GM19372 (cell line): ENCODE data around the gene PLEKHG5.
"Not testable (repeated sequence)": the region's sequence is repeated elsewhere in the genome, so short reads cannot be mapped to it uniquely, and the experiment has no call there.

Experiments
- ATAC-seq: cut with Tn5 transposase; IDR thresholded peaks from one replicate; pipeline ENCODE4 v1.9.1; 2021; ENCODE audit warnings: mild to moderate bottlenecking, low read depth, moderate library complexity; ENCODE audit not compliant: unreplicated experiment

The PLEKHG5 gene

DNA sequence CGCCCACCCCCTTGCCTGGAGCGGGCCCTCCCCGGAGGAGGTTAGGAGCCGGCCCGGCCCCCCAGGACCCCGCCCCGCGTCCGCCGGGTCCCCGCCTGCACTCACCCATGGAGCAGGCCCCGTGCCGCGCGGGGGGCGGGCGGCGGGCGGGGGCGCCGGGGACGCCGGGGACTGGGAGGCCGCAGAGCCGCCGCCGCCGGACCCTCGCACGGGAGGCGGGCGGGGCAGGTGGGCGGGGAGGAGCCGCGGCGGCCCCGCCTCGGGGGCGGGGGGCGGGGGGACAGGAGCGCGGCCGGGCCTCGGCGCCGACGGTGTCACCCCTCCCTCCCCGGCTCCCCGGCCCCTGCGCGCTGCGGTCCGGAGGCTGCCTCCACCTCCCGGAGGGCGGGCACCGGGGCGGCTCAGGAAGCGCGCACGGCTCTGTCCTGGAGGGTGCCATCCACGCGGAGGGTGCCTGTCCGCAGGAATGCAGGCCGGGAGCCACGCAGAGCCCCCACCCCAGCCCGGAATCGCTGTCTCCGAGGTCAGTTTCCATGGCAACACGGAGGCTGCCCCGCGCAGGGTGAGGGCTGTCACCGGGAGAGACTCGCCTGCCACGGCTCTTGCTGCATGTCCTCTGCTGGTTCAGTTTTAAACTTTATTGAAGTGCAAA is 5.9 kb upstream of the PLEKHG5 start:
- ATAC-seq, result no peak

DNA sequence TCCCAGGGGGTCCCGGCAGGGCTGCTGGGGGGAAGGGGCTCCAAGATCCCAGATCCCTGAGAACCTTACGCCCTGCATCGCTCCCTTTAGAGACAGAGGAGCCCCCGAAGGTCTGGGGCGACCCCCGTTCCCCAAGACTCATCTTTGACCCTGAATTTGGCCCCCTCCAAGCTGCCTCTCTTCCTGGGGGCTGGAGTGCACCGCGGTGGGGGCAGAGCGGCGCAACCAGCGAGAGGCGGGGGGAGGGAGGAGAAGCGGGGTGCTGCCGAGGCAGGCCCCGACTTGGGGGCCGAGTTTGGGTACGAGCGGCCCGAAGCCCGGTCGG is 5.4 kb upstream of the PLEKHG5 start:
- no peak for ATAC-seq

DNA sequence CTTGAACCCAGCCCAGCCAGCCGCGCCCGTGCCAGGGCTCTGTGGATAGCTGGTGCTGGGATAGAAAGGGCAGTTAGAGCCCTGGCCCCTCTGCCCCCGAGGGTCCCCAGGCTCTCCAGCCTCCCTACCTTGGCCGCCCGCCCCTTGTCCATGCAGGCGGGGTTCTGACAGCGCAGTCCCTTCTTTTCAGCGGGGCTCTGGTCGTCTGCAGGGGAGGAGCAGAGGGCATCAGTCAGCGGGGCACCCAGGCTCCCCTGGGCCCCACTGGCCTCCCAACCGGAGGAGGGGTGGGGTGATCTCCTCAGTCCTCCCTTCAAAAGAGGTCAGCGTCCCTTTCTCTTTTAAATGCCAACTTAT is 4.9 kb upstream of the PLEKHG5 start:
- no peak for ATAC-seq

DNA sequence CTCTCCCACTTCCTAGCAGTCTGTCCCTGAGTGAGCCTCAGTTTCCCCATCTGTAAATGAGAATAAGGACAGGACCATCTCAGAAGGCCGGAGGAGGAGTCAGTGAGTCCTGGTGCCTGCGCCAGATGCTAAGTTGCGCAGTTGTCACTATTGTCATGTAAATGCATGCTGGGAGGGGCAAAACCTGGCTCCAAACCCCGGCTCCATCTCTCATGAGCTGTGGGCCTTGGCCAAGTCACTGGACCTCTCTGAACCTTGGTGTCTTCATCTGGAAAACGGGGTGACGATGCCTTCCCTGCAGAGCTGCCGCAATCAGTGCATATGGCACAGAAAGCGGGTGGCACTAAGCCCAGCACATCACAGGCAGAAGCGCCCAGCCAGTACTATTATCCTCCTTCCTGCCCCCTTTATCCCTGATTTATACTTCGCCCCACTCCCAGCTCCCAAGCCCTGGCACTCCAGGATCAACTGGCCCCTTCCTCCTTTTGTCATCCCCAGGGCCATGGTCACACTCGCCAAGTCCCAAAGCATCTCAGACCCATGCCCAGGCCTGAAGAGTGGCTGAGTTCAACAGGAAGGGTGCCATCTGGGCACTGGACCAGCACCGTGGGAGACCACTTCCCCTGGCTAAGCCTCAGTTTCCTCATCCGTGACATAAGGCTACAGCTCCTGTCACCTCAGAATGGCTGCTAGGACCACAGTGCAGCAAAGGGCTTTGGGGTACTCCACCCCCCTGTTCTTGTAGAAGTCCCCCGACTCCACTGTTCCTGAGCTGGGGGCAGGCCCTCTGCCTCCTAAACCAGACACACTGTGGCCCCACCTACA is 4.3 kb upstream of the PLEKHG5 start:
- no peak for ATAC-seq

DNA sequence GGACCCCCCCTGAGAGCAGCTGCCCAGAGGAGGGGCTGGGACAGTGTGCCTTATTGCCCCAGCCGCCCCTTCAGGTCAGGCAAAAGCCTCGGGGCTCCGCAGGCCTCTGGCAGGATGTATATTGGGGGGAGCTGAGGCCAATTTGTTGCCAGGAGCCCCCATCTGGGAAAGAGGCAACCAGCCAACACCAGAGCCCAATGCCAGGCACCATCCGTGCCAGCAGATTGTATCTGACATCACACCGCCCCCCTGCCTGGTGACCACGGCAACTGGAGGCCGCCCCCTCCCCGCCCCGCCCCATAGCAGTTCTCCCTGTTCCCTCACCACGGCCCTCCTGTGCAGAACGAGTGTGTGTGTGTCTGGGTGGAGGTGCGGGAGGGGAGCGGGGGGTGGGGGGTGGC is 3.6 kb upstream of the PLEKHG5 start:
- no peak for ATAC-seq

DNA sequence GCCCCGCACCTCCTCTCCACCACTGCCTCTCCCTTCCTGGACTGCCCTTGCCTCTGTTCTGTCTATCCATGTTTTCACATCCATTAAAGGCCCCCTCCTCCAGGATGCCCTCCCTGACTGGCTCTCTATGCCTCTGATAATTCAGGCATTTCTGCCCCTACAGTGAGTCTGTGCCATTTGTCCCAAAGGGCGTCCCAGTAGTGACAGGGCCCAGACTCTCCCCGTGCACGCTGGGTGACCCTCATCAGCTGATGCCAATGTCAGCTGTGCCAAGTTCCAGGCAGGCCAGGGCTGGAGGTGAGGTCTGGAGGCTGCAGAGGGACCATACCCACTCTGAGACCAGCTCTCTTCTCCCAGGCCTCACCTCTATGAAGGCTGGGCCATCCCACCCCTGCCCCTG is 3.2 kb upstream of the PLEKHG5 start:
- no peak for ATAC-seq

DNA sequence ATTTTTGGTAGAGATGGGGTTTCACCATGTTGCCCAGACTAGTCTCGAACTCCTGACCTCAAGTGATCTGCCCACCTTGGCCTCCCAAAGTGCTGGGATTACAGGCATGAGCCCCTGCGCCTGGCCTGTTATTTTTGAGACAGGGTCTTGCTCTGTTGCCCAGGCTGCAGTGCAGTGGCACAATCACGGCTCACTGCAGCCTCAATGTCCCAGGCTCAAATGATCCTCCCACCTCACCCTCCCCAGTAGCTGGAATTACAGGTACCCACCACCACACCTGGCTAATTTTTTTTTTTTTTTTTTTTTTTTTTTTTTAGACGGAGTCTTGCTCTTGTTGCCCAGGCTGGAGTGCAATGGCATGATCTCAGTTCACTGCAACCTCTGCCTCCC is 2.4 kb upstream of the PLEKHG5 start:
- ATAC-seq, result not testable (repeated sequence)

DNA sequence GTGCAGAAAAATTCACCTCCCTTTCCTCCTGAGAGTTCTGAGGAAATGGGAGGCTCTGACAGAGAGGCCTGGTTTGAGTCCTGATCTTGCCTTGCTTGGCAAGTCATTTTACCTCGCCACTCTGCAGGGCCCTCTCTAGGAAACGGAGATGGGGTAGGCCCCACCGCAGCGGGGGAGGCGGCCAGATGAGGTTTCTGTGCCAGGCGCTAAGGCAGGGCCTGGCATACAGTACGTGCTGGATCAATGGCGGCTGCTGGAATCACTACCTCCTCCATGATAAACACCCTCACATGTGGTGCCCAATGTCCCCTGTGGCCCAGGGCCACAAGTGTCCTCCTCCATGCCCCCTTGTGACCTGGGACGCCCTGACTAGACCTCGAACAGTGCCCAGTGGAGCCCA is 499 bp upstream of the PLEKHG5 start:
- ATAC-seq, result no peak

DNA sequence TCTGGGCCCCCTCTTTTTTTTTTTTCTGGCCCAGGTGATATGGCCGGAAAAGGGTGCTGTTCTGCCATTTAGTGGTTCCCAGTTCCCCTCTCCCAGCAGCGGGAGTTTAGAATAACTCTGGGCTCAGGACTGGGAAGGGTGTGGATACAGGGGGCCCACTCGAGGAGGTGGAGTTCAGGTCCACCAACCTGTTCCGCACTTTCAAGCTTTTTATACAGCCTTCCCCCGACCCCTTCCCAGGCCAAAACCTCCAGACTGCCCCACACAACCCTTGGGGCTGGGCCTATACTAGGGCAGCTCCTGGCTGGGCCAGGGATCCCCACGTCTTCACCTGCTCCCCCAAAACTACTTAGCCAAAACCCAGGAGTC is 402 bp downstream of the PLEKHG5 start:
- ATAC-seq, result no peak

DNA sequence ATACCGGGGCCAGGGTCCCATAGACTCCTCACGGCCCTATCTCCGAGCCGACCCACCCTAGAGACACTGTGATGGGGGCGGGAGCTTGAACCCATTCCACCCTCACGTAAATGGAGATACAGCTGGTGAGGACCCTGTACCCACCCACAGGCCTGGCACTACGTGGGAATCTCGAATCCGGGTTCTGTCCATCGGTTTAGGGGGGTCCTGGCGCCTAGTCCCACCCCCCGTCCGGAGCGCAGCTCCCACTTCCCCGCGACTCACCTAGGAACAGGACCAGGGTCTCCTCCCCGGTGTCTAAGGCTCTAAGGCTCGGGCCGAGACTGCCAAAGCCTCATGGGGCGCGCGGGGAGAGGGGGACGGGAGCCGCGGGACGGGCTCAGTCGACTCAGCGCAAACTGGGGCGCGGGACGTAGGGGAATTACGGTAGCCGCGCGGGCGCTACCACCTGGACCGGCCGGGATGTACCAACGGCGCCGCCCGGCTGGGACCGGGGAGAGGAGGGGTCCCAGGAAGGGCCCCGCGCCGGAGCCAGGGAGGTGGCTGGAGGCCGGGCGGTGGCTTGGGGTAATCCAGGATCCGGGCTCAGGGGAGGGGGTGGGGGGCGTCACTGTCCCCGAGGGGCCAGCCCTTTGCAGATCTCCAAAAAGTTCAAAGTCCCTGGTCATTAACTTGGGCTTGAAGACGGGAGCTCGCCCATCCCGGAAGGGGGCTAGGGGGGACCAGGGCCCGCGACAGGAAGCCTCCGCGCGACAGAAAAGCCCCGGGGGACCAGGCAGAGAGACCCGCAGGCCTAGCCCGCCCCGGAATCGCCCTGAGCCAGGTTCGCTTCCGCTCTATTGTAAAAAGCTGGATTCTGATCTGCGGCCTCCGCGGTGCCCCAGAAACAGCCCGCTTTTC is 1.0 kb downstream of the PLEKHG5 start:
- no peak for ATAC-seq

DNA sequence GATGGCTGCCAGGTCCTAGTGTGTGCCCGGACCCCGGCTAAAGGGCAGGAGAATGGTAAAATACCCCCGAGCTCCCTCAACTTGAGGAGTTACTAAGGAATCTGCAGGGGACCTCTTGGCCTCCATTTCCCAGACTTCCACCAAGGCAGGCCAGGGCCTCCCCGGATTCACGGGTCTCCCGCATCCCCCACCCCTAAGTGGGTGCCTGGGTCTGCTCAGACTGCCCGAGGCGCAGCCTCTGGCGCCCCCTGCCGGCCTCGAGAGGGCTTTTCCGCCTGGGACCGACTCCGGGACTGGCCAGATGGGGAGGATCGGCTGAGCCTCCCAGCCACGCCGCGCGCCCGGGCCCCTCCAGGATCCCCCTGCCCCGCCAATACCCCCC is 1.7 kb downstream of the PLEKHG5 start:
- ATAC-seq, result no peak

DNA sequence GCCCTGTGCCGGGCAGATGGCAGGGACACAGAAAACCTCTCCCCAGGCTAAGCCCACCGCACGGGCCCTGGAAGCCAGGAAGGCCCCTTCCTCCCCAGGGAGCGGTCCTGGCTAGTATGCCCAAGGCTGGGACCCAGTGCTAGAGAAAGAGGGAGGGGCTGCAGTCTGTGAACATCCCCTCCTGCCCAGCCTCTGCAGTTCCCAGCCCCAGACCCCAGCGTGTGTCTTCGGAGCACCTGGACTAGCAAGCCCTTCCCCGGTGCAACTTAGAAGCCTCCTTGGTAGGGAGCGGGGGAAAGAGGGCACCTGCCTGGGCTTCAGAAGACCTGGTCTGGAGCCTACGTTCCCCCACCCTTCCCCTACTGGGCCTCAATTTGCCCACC is 2.1 kb downstream of the PLEKHG5 start:
- ATAC-seq, result no peak

DNA sequence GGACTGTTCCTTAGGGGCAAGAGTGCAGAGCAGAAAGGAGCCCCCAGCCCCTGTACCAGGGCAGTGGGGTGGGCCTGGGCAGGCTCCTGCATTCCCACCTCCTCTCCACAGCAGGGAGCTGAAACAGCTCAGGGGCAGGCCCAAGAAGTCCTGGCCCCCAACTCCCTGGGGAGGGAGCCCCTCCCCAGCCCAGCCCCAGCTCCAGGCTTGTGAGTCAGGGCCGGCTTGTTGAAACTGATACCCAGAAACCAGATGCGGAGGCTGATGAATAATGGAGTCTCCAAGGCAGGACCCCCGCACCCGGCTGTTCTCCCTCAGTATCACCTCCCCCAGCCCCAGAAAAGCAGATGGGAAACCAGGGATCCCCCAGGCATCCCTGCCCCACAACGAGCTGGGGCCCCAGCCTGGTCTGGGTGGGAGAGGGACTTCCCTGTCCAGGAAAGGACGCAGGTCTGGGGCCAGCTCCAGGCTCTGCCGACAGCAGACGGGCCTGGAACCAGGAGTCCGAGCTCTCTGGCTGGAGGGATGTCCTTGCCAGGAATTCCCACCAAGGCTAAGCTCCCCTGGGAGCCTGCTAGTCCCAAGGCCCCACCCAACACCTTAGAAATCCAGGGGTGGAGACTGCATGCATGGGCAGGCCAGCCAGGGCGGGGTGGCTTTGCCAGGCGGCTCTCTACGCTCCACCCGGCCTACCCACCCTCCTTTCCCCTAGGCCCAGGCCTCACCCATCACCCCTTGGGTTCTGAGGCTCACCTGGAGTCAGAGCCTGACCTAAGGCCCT is 2.7 kb downstream of the PLEKHG5 start:
- no peak for ATAC-seq

DNA sequence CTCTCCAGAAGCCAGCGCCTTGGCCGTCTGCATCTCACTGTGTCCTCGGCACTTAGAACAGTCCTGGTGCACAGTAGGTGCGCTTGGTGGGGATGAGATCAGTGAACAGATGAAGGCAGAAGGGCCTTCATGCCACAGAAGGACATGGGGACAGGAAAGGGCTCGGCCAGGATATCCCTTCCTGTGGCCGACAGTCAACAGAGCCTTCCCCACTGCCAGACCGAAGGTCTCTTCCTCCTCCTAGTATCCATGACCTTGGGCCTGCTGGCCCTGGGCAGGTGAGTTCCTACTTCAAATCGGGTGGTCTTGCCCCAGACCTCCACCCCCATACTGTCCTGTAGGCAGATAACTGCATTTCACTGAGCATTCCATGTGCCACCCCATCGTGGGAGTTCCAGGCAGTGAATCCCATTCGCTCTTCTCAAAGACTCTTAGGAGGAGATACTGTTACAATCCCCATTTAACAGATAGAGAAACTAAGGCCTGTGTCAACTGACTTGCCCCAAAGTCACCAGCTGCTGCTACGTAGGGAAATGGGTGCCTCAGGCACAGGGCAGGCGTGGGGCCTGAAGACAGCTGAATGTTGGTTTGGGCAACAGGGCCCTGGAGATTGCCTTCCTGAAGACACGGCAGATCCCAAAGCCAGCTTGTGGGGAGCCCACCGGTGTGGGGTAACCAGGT is 3.5 kb downstream of the PLEKHG5 start:
- ATAC-seq, result no peak

DNA sequence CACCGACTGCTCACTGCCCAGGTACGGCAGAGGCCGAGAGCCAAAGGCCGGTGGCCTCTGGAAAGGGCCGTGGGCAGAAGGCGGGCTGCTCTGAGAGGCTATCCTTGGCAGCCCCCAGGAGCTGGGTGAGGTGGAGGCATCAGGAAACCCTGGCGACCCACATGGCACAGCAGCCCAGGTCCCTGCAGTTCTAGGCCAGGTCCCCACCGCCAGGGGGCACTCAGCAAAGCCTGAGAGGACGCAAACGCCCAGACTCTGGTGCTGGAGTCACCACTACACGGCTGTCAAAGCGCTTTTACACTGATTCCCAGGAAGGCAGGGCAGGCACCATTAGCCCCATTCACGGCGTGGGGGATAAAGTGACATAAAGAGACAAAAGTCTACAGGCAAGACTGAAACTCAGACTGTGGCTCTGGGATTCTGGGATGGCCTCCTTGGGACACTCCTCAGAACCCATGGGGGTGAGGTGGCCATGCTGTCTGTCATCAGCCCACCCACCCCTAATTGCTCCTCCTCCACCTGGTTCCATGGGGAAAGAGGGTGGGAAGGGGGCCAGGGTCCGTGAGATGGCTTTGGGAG is 4.9 kb downstream of the PLEKHG5 start:
- ATAC-seq, result peak; percentile 59

DNA sequence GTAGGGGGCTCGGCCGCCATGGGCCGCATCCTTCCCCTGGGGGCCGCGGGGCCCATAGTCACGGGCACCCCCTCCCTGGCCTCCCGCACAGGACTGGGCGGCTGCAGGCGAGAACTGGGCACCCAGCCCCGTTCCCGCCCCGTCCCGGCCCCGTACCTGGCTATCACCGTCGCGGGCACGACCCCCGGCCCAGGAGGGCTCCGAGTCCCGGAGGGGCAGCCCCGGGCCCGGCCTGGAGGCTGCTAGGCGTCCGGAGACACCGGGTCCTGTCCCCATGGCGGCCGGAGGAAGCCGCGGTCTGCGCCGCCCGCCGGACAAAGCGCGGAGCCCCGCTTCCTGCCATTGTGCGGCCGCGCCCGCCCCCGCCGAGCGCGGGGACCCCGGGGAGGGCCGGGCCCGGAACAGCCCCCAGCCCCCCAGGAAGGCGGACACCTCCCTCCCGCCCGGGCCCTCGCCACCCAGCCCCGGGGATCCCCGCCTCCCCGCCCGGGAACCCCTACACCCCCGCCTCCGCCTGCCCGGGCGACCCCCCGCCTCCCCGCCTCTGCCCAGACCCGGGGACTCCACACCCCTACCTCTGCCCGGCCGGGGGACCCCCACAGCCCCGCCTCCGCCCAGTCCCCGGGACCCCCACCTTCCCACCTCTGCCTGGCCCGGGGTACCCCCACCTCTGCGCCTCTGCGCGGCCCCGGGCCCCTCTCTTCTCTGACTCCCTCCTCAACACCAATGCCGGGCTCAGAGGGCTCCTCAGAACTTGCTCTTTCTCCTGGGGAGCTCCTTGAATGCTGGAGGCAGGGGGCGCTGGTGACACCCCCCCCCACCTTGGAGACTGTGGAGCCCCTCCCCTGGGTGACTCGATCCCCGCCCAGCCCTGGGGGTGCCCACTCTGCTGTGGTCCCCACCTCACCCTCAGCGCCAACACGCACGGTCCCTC is 6.0 kb downstream of the PLEKHG5 start:
- ATAC-seq, result no peak

DNA sequence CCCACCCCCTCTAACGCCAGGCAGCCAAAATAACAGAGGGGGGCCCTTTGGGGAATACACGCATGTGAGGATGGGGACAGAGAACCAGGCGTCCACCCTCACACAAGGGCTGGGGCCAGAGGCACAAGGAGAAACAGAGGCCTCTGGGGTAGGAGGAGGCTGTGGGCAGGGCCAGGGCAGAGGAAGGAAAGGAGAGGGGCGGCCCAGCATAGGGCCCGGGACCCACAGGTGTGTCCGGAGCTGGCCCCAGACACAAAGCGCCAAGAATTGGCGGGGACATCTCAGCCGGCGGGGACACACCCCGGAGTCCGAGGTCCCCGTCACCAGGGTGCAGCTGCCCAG is 6.7 kb downstream of the PLEKHG5 start:
- ATAC-seq, result no peak

DNA sequence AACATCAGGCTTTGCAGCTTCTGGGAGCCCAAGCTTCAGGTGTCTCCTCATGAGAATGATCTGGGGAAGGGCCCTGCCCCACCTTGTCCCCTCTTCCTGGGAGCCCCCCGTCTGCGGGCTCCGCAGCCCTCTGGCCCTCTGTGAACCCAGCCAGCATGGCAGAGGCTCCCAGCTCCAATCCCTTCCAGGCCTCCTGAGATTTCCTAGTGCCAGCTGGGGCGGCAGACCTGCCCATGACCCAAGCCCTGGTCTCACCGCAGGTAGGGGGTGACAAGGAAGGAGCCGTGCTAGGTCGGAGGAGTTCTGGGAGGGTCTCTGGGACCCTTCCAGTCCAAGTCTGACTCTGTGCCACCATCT is 7.7 kb downstream of the PLEKHG5 start:
- ATAC-seq, result no peak
